Measurements from ENCODE around the gene MYOZ3.

GRCh38 chr5:150616506-150616905 is 44.5 kb upstream of the MYOZ3 start:
- TF ChIP-seq, protein P1, sequence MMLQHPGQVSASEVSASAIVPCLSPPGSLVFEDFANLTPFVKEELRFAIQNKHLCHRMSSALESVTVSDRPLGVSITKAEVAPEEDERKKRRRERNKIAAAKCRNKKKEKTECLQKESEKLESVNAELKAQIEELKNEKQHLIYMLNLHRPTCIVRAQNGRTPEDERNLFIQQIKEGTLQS (IDR thresholded peaks at IDR 0.05; ENCODE audit: borderline replicate concordance, extremely low read depth, low read depth, low read length), result no peak
- TF ChIP-seq CTCF (IDR thresholded peaks at IDR 0.05 in 2 of 3, conservative IDR thresholded peaks at IDR 0.05 in 1 of 3; ENCODE audit: control insufficient read depth in 2 of 3, extremely low read depth in 1 of 3, insufficient read depth in 1 of 3, low read depth in 3 of 3, low read length in 3 of 3), result no peak
- TF ChIP-seq USF2 (IDR thresholded peaks at IDR 0.05; ENCODE audit: borderline replicate concordance, low read depth, low read length), result no peak
- no peak for TF ChIP-seq SIX5 (IDR thresholded peaks at IDR 0.05; ENCODE audit: low read depth, low read length, severe bottlenecking)
- no peak for TF ChIP-seq HCFC1 (IDR thresholded peaks at IDR 0.05; ENCODE audit: low read length)
- TF ChIP-seq EZH2 (IDR thresholded peaks at IDR 0.05; ENCODE audit: borderline replicate concordance, control insufficient read depth, low read depth, low read length), result no peak
- TF ChIP-seq, protein P2, sequence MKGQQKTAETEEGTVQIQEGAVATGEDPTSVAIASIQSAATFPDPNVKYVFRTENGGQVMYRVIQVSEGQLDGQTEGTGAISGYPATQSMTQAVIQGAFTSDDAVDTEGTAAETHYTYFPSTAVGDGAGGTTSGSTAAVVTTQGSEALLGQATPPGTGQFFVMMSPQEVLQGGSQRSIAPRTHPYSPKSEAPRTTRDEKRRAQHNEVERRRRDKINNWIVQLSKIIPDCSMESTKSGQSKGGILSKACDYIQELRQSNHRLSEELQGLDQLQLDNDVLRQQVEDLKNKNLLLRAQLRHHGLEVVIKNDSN (IDR thresholded peaks at IDR 0.05; ENCODE audit: borderline replicate concordance, extremely low read length, insufficient read depth, low read depth, low read length), result no peak
- no peak for TF ChIP-seq ELK1 (IDR thresholded peaks at IDR 0.05; ENCODE audit: low read depth, low read length)
- no peak for TF ChIP-seq NFIC (IDR thresholded peaks at IDR 0.05; ENCODE audit: low read depth, low read length)
- no peak for TF ChIP-seq TAF1 (IDR thresholded peaks at IDR 0.05; ENCODE audit: borderline replicate concordance, low read depth, low read length)
- TF ChIP-seq ZSCAN29 (IDR thresholded peaks at IDR 0.05), result no peak
- no peak for TF ChIP-seq POLR2A (IDR thresholded peaks at IDR 0.05; ENCODE audit: low read depth, low read length)
